Measurements from ENCODE around the gene MICU1.

The MICU1 gene

DNA sequence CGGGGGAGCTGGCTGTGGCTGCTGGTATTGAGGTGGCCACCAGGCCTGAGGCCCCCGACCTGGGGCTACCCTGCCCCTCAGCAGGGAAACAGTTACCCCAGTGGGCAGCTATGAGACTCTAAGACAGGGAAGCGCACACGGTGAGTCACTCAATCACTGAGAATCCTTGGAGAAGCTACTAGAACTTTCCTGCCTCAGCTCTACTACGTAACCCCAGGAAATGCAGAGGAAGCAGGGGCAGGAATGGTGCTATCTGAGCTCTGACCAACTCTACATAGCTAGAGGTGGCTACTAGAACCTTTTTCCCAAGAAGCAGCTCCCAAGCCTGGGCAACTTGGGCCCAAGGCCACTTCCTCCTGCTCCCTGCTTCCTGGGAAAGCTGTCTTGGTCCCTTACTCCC, 283.0 kb downstream of the MICU1 start:
- H3K4me3 ChIP-seq (ENCODE audit: low read depth, low read length) = no peak overlapping the region
- ChIA-PET CTCF (interaction anchor here (0.7 to 4.1 kb wide), 9 partner anchors 7 to 491 kb away, joined by 3 to 35 read pairs (median 5); partner anchors contain the start of gene DNAJB12), POLR2A (no interaction called here)
- no peak for DNase-seq (ENCODE audit: low read depth, low spot score)
- TF ChIP-seq, protein P1, sequence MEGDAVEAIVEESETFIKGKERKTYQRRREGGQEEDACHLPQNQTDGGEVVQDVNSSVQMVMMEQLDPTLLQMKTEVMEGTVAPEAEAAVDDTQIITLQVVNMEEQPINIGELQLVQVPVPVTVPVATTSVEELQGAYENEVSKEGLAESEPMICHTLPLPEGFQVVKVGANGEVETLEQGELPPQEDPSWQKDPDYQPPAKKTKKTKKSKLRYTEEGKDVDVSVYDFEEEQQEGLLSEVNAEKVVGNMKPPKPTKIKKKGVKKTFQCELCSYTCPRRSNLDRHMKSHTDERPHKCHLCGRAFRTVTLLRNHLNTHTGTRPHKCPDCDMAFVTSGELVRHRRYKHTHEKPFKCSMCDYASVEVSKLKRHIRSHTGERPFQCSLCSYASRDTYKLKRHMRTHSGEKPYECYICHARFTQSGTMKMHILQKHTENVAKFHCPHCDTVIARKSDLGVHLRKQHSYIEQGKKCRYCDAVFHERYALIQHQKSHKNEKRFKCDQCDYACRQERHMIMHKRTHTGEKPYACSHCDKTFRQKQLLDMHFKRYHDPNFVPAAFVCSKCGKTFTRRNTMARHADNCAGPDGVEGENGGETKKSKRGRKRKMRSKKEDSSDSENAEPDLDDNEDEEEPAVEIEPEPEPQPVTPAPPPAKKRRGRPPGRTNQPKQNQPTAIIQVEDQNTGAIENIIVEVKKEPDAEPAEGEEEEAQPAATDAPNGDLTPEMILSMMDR (IDR thresholded peaks at IDR 0.05; ENCODE audit: insufficient read depth, low read length, missing control alignments) = no peak

DNA sequence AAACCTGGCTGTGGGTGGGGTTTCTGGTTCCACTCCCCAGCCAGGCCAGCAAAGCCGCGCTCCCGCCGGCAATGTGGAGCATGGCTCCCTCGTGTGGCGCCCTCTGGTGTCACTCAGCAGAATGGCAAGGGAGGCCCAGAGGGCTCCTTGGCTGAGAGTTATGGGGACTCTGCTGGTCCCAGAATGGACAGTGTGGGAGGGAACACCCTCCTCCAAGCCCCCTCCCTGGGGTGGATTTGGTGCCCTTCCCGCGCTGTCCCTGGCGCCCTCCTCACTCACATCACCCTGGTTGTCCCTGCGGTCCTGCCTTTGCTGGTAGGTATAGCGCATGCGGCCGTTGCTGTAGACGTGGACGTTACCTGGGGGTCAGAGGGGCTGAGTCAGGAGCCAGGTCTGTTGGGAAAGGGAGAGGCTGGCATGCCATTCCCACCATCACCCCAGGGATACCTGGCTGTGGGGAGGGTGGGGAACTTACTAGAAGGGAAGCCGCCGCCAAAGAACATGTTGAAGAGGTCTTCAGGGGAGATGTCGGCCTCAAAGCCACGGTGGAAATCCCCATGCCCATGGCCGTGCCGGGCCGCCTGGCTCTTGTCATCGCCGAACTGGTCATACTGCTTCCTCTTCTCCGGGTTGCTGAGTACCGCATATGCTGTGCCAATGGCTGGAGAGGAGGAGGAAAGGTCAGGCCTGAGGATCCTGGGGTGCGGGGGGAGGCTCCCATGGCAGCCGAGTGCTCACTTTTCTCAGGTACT, 285.2 kb downstream of the MICU1 start:
- TF ChIP-seq, protein P1 (IDR thresholded peaks at IDR 0.05; ENCODE audit: insufficient read depth, low read length, missing control alignments) = peak; percentile 93
- CTCF ChIA-PET = interaction anchor here (0.7 to 5.0 kb wide), 20 partner anchors 8 to 721 kb away, joined by 3 to 81 read pairs (median 4); partner anchors contain the start of genes ANAPC16, ASCC1 and DNAJB12
- DNase-seq (ENCODE audit: low read depth, low spot score) = no peak
- no peak overlapping the region for H3K4me3 ChIP-seq (ENCODE audit: low read depth, low read length)
- POLR2A ChIA-PET = no interaction called here

DNA sequence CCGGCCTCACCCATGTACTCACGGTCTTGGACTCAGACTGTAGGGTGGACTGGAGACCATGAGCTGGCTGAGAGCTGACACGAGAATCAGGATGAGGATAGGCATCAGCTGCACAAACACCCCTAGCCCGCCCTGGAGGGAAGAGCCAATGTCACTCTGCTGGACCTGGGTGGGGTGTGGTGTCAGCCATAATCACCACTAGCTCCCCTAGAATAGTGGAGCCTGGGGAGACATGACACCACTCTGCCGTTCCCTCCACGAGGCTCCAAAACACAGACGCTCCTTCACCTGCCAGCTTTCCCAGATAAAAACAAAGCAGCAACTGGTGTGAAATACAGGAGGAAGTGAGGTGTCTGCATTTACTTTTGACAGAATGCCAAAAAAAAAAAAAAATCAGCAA, 287.7 kb downstream of the MICU1 start:
- DNase-seq (ENCODE audit: low read depth, low spot score) = no peak
- no peak overlapping the region for H3K4me3 ChIP-seq (ENCODE audit: low read depth, low read length)
- CTCF ChIA-PET = interaction anchor here (0.7 to 5.8 kb wide), 18 partner anchors 10 to 443 kb away, joined by 3 to 81 read pairs (median 5); partner anchors contain the start of genes ANAPC16 and ASCC1
- POLR2A ChIA-PET = no interaction called here
- TF ChIP-seq, protein P1 (IDR thresholded peaks at IDR 0.05; ENCODE audit: insufficient read depth, low read length, missing control alignments) = no peak

DNA sequence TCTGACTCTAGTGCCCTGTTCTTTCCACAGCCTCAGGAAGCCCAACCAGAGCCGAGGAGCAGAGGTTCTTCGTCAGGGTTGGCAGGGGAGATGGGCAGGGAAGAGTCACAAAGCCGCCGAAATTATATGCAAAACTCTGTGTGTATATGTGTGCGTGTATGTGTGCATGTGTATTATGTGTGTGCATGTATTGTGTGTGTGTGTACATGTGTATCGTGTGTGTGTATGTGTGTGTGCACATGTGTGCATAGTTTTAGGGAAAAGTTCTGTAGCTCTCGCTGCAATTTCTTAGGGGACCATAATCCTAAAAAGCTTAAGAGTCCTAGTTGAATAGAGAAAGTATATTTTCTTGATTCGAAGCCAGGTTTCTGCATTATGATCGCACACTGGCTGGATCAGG, 288.2 kb downstream of the MICU1 start:
- DNase-seq (ENCODE audit: low read depth, low spot score) = no peak
- TF ChIP-seq, protein P1 (IDR thresholded peaks at IDR 0.05; ENCODE audit: insufficient read depth, low read length, missing control alignments) = no peak
- ChIA-PET POLR2A (interaction anchor here (1.1 kb wide), 1 partner anchor 64 kb away, joined by 3 read pairs; no protein-coding TSS in a partner anchor), CTCF (interaction anchor here (0.7 to 5.8 kb wide), 34 partner anchors 10 to 442 kb away, joined by 3 to 81 read pairs (median 5); partner anchors contain the start of genes ANAPC16 and ASCC1)
- no peak overlapping the region for H3K4me3 ChIP-seq (ENCODE audit: low read depth, low read length)

DNA sequence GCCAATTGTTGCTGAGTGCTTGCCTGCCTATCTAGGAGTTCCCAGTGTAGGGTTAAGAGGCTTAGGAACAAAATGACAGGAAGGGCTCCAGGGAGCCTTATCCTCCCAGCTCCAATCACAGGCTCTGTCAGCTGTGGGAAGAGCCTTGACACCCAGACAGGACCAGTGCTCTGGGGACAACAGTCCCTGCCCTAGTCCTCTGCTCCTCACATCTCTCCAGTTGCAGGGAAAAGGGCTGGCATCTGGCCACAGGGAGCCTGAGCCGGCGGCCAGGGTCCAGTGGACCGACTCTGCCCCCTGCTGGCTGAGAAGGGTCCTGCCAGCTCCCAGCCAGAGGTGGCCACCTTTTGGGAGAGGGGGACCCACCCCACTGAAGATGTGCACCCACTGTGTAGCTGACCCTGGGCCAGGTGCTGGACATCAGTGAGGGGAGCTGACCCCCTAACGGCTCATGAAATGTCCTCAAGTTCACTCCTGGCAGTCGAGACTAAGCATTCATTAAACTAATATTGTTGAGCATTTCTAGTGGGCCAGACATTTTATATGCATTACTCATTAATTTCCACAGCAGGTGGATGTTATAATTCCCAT, 288.7 kb downstream of the MICU1 start:
- POLR2A ChIA-PET = interaction anchor here (1.1 kb wide), 1 partner anchor 64 kb away, joined by 3 read pairs; no protein-coding TSS in a partner anchor

More for the DNA sequence above, 288.7 kb downstream of the MICU1 start:
- CTCF ChIA-PET = interaction anchor here (0.8 to 5.8 kb wide), 34 partner anchors 9 to 441 kb away, joined by 3 to 81 read pairs (median 5); partner anchors contain the start of genes ANAPC16 and ASCC1
- TF ChIP-seq, protein P1 (IDR thresholded peaks at IDR 0.05; ENCODE audit: insufficient read depth, low read length, missing control alignments) = peak; percentile 94
- H3K4me3 ChIP-seq (ENCODE audit: low read depth, low read length) = no peak overlapping the region
- no peak for DNase-seq (ENCODE audit: low read depth, low spot score)

Measured in AG04449 (cell line).